IMR-90 (cell line): Measurements from ENCODE around the gene ASAP2. TPM values are rescaled to one million over a fixed set of nuclear protein-coding genes. Genes with fewer than 3 reads are reported as not detected.

Experiments used
- ATAC-seq: fragments of 200-7000 bp; cut with Tn5 transposase; 2 replicates; pipeline ENCODE4 v1.9.1; 2020; ENCODE audit warnings: low read depth, mild to moderate bottlenecking, moderate library complexity
- BruUV-seq: library from RNA; stranded (reverse); fragments of 400-500 nt; replicated peaks from 2 replicates; lab custom pipeline; 2021; lab: Mats Ljungman, UMichigan
- CTCF ChIA-PET: fragments of 300-600 bp; formaldehyde crosslinking; extraction: SDS; loops from one replicate; lab custom pipeline; 2021; ENCODE audit warnings: antibody characterized with exemption; lab: Yijun Ruan, JAX
- POLR2A ChIA-PET: fragments of 300-600 bp; sonication (Branson Sonifier 250); formaldehyde crosslinking; loops from one replicate; lab custom pipeline; 2022; ENCODE audit warnings: antibody characterized with exemption; ENCODE audit not compliant: unreplicated experiment; lab: Charles Lee
- DNase-seq: peaks from one replicate; pipeline ENCODE4 v3.0.0; 2013
- H2AFZ ChIP-seq: replicated peaks from 2 replicates; pipeline ENCODE3; 2013; ENCODE audit warnings: low read length, mild to moderate bottlenecking; ENCODE audit not compliant: poor library complexity
- H2AK5ac ChIP-seq: 2 replicates; pipeline ENCODE4 v1.6.1; 2013; ENCODE audit warnings: low read depth, low read length, inconsistent platforms
- H2AK9ac ChIP-seq: replicated peaks from 2 replicates; pipeline ENCODE3; 2013; ENCODE audit warnings: mild to moderate bottlenecking, low read depth, low read length, moderate library complexity; ENCODE audit not compliant: poor library complexity
- H2BK120ac ChIP-seq: 2 replicates; pipeline ENCODE4 v1.6.1; 2013; ENCODE audit warnings: low read depth, low read length, inconsistent platforms
- H2BK15ac ChIP-seq: 3 replicates; pipeline ENCODE4 v1.6.1; 2013; ENCODE audit warnings: low read depth, low read length, inconsistent platforms
- H2BK20ac ChIP-seq: 2 replicates; pipeline ENCODE4 v1.6.1; 2013; ENCODE audit warnings: low read depth, mild to moderate bottlenecking, inconsistent platforms, low read length, moderate library complexity
- H2BK5ac ChIP-seq: 2 replicates; pipeline ENCODE4 v1.6.1; 2013; ENCODE audit warnings: mild to moderate bottlenecking, low read depth, low read length, inconsistent platforms; ENCODE audit not compliant: poor library complexity, severe bottlenecking
- H3K14ac ChIP-seq: replicated peaks from 2 replicates; pipeline ENCODE4 v1.6.1; 2013; ENCODE audit warnings: low read depth, low read length, inconsistent platforms
- H3K18ac ChIP-seq: 2 replicates; pipeline ENCODE4 v1.6.1; 2013; ENCODE audit warnings: low read depth, low read length, control low read depth
- H3K23ac ChIP-seq: 2 replicates; pipeline ENCODE4 v1.6.1; 2013; ENCODE audit warnings: low read depth, low read length, inconsistent platforms
- H3K27ac ChIP-seq: 2 replicates; pipeline ENCODE4 v1.5.1; 2013; ENCODE audit warnings: mild to moderate bottlenecking, control low read depth, low read length; ENCODE audit not compliant: insufficient read depth
- H3K27me3 ChIP-seq: 2 replicates; pipeline ENCODE4 v1.6.1; 2013; ENCODE audit warnings: low read length; ENCODE audit not compliant: control insufficient read depth, insufficient read depth
- H3K36me3 ChIP-seq: 2 replicates; pipeline ENCODE4 v1.6.1; 2013; ENCODE audit warnings: low read length, mixed read lengths; ENCODE audit not compliant: control insufficient read depth, insufficient read depth
- H3K4ac ChIP-seq: 2 replicates; pipeline ENCODE4 v1.6.1; 2013; ENCODE audit warnings: low read depth, low read length, inconsistent platforms
- H3K4me1 ChIP-seq: 2 replicates; pipeline ENCODE4 v1.6.1; 2013; ENCODE audit warnings: low read length, mixed read lengths; ENCODE audit not compliant: control insufficient read depth, insufficient read depth
- H3K4me2 ChIP-seq: 2 replicates; pipeline ENCODE4 v1.6.1; 2013; ENCODE audit warnings: low read depth, mild to moderate bottlenecking, control low read depth, low read length, moderate library complexity
- H3K4me3 ChIP-seq: 2 replicates; pipeline ENCODE4 v1.5.1; 2013; ENCODE audit warnings: low read depth, mild to moderate bottlenecking, control low read depth, low read length, moderate library complexity; ENCODE audit not compliant: insufficient read depth
- H3K56ac ChIP-seq: 2 replicates; pipeline ENCODE4 v1.6.1; 2013; ENCODE audit warnings: low read length, inconsistent platforms; ENCODE audit not compliant: insufficient read depth; ENCODE audit errors: extremely low read depth
- H3K79me1 ChIP-seq, 2 experiments: 2 replicates each; pipeline ENCODE4 v1.6.1; 2013; ENCODE audit warnings: low read length in 2 of 2, inconsistent platforms in 1 of 2, low read depth in 1 of 2
- H3K9ac ChIP-seq: 2 replicates; pipeline ENCODE4 v1.6.1; 2013; ENCODE audit warnings: low read depth, low read length, control low read depth
- H3K9me1 ChIP-seq: 2 replicates; pipeline ENCODE4 v1.6.1; 2013; ENCODE audit warnings: low read length, inconsistent platforms; ENCODE audit not compliant: insufficient read depth
- H3K9me3 ChIP-seq: 2 replicates; pipeline ENCODE4 v1.6.1; 2013; ENCODE audit warnings: low read length; ENCODE audit not compliant: control insufficient read depth, insufficient read depth
- H4K20me1 ChIP-seq: 2 replicates; pipeline ENCODE4 v1.6.1; 2013; ENCODE audit warnings: low read length, inconsistent platforms; ENCODE audit not compliant: insufficient read depth
- H4K5ac ChIP-seq: 2 replicates; pipeline ENCODE4 v1.6.1; 2013; ENCODE audit warnings: mild to moderate bottlenecking, low read depth, low read length, control low read depth
- H4K8ac ChIP-seq, 2 experiments: 2 replicates each; pipeline ENCODE4 v1.6.1; 2013; ENCODE audit warnings: low read depth in 2 of 2, low read length in 2 of 2, control low read depth in 1 of 2, inconsistent platforms in 1 of 2
- H4K91ac ChIP-seq: 2 replicates; pipeline ENCODE4 v1.6.1; 2013; ENCODE audit warnings: low read depth, low read length, inconsistent platforms; ENCODE audit not compliant: insufficient read depth
- BHLHE40 ChIP-seq: fragments of 150-350 bp; IDR thresholded peaks from 2 replicates; pipeline ENCODE4 v1.6.1; 2016; ENCODE audit warnings: mild to moderate bottlenecking, low read depth, low read length
- CEBPB ChIP-seq: IDR thresholded peaks from 2 replicates; pipeline ENCODE4 v1.6.1; 2012; ENCODE audit warnings: low read depth, low read length, improper control_type of control experiment
- FOS ChIP-seq: fragments of 150-350 bp; IDR thresholded peaks from 2 replicates; pipeline ENCODE4 v1.6.1; 2016; ENCODE audit warnings: low read depth, low read length
- MAFK ChIP-seq: IDR thresholded peaks from 2 replicates; pipeline ENCODE4 v1.6.1; 2012; ENCODE audit warnings: low read depth, low read length, improper control_type of control experiment
- MAZ ChIP-seq: IDR thresholded peaks from 2 replicates; pipeline ENCODE4 v1.6.1; 2012; ENCODE audit warnings: low read depth, mild to moderate bottlenecking, low read length, improper control_type of control experiment, moderate library complexity, borderline replicate concordance
- MXI1 ChIP-seq: IDR thresholded peaks from 2 replicates; pipeline ENCODE4 v1.6.1; 2012; ENCODE audit warnings: low read depth, mild to moderate bottlenecking, low read length, moderate library complexity, borderline replicate concordance
- NFE2L2 ChIP-seq: fragments of 150-350 bp; IDR thresholded peaks from 2 replicates; pipeline ENCODE4 v1.6.1; 2016; ENCODE audit warnings: low read depth, mild to moderate bottlenecking, low read length
- POLR2A ChIP-seq: IDR thresholded peaks from 2 replicates; pipeline ENCODE4 v1.6.1; 2012; ENCODE audit warnings: mild to moderate bottlenecking, low read depth, low read length
- RCOR1 ChIP-seq: IDR thresholded peaks from 2 replicates; pipeline ENCODE4 v1.6.1; 2012; ENCODE audit warnings: mild to moderate bottlenecking, low read length, improper control_type of control experiment; ENCODE audit not compliant: insufficient replicate concordance
- RFX5 ChIP-seq: IDR thresholded peaks from 2 replicates; pipeline ENCODE4 v1.8.0; 2012; ENCODE audit warnings: low read depth, mild to moderate bottlenecking, low read length, moderate library complexity
- SMC3 ChIP-seq: fragments of 150-350 bp; IDR thresholded peaks from 2 replicates; pipeline ENCODE4 v1.6.1; 2016; ENCODE audit warnings: low read depth, mild to moderate bottlenecking, antibody characterized with exemption, low read length, moderate library complexity
- USF2 ChIP-seq: fragments of 150-350 bp; IDR thresholded peaks from 2 replicates; pipeline ENCODE4 v1.6.1; 2017; ENCODE audit warnings: mild to moderate bottlenecking, antibody characterized with exemption, low read length, low read depth
- WGBS, 2 experiments: methylation state at CpG; one replicate each; pipeline versions ENCODE4 v1.1.5 to v1.1.7; 2013; ENCODE audit warnings: missing lambda C conversion rate in 2 of 2; ENCODE audit not compliant: insufficient read length in 1 of 2; ENCODE audit errors: extremely low coverage in 2 of 2; 5-methylcytosine and 5-hydroxymethylcytosine counted together
- dilution Hi-C: fragments of 300-500 bp; cut with HindIII; formaldehyde crosslinking; loops from one replicate; pipeline ENCODE4 v1.14.3; 2018; ENCODE audit warnings: low sequenced_read_pairs; ENCODE audit not compliant: unreplicated experiment
- in situ Hi-C: fragments of 300-500 bp; cut with MboI; formaldehyde crosslinking; loops from 3 replicates; pipeline ENCODE4 v1.14.3; 2019; ENCODE audit warnings: low sequenced_read_pairs, inconsistent platforms, mixed read lengths
- intact Hi-C: fragments of 100-400 bp; cut with micrococcal nuclease; formaldehyde crosslinking; loops from 2 replicates; pipeline ENCODE4 v1.10.0; 2022
- polyA plus RNA-seq, 3 experiments: library from polyadenylated mRNA; depleted of rRNA; stranded (reverse); fragments of >200 nt; gene quantifications; 2 replicates each; pipeline ENCODE4 v1.2.3, GENCODE V29; 2012; ENCODE audit warnings: low replicate concordance in 1 of 3
- total RNA-seq: library from RNA; depleted of rRNA; stranded (reverse); fragments of >200 nt; gene quantifications from 2 replicates; pipeline ENCODE4 v1.2.3, GENCODE V29; 2012
- TF ChIP-seq, protein P1 (sequence below): fragments of 150-350 bp; IDR thresholded peaks from 2 replicates; pipeline ENCODE4 v1.6.1; 2016; ENCODE audit warnings: low read depth, mild to moderate bottlenecking, low read length, moderate library complexity, borderline replicate concordance

Gene ASAP2
- total and polyA plus RNA-seq, 2 of the 4 experiments (the other 2 are of a cell fraction), result 19.7 to 28.1 TPM

DNA sequence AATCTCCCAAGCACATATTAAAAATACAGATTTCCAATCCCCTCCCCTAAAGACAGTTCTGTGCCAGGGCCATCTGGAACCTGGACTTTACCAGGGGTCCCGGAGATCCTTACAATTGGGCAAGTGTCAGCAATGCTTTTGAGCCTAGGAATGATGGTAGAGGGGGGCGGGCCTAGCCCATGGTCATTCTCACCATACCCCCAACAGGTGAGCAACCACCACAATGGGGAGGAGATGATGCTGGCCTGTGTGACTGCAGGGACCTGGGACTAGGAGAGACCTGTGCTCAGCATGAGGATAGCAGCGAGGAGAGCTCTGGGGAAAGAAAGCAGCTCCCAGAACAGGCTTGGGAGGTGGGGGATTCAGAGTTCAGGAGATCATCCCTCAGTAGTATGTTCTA, 13.9 kb upstream of the ASAP2 start:
- peak overlapping the region; percentile 25 for H2AK9ac ChIP-seq
- H3K4me1 ChIP-seq, result peaks cover 14% of the 10 kb centered on the region
- no peak for DNase-seq
- H3K56ac ChIP-seq, result no peak overlapping the region
- no peaks in the 10 kb centered on the region for H3K9me3 ChIP-seq
- ChIA-PET POLR2A (no interaction called here), CTCF (interaction anchor here (1.0 to 1.4 kb wide), 2 partner anchors 12 kb away, joined by 3 to 4 read pairs; no protein-coding TSS in a partner anchor)
- H3K27ac ChIP-seq, result peak overlapping the region; percentile 16; the same call in 1 of the 2 replicates
- in situ Hi-C loops (no loop called here), dilution Hi-C loops (no loop called here), intact Hi-C loops (loop anchor here (5.0 kb wide), 1 partner anchor 50 kb away; no protein-coding TSS in a partner anchor)
- H3K18ac ChIP-seq, result no peak overlapping the region; the same call in 1 of the 2 replicates
- H2BK20ac ChIP-seq, result no peak overlapping the region; the same call in 1 of the 2 replicates
- ATAC-seq, result no peak
- H3K36me3 ChIP-seq, result no peaks in the 10 kb centered on the region
- H3K79me1 ChIP-seq, result no peaks in the 10 kb centered on the region
- H3K14ac ChIP-seq, result peak overlapping the region; percentile 37; the same call in 1 of the 2 replicates
- H4K5ac ChIP-seq, result 0 out of 2 replicates have a peak overlapping the region, but pooled peaks have one; percentile 37
- H2BK5ac ChIP-seq, result no peak overlapping the region
- peak overlapping the region; percentile 53; the same call in 1 of the 2 replicates for H2AK5ac ChIP-seq
- no peaks in the 10 kb centered on the region for H4K20me1 ChIP-seq
- H4K91ac ChIP-seq, result no peak overlapping the region
- H3K23ac ChIP-seq, result no peak overlapping the region
- peak overlapping the region; percentile 3; the same call in 1 of the 2 replicates for H2BK120ac ChIP-seq
- H3K9ac ChIP-seq, result no peak overlapping the region
- no CpG with 5 or more reads among the region's 3 CpGs for WGBS, 2 experiments
- no peak overlapping the region for H3K4me2 ChIP-seq
- 0 out of 3 replicates have a peak overlapping the region, but pooled peaks have one; percentile 25 for H2BK15ac ChIP-seq
- no peaks in the 10 kb centered on the region for H3K27me3 ChIP-seq
- H3K4me3 ChIP-seq, result no peak overlapping the region
- no TSS peak for BruUV-seq
- H3K4ac ChIP-seq, result peak overlapping the region; percentile 25; the same call in 1 of the 2 replicates
- peak overlapping the region; percentile 53 for H2AFZ ChIP-seq
- H4K8ac ChIP-seq, result 0 out of 4 replicates have a peak overlapping the region, but pooled peaks of 1 of the 2 experiments have one; percentile 28
- peaks cover 7% of the 10 kb centered on the region; the same call in 1 of the 2 replicates for H3K9me1 ChIP-seq
- no peak for TF ChIP-seq BHLHE40
- TF ChIP-seq, protein P1, sequence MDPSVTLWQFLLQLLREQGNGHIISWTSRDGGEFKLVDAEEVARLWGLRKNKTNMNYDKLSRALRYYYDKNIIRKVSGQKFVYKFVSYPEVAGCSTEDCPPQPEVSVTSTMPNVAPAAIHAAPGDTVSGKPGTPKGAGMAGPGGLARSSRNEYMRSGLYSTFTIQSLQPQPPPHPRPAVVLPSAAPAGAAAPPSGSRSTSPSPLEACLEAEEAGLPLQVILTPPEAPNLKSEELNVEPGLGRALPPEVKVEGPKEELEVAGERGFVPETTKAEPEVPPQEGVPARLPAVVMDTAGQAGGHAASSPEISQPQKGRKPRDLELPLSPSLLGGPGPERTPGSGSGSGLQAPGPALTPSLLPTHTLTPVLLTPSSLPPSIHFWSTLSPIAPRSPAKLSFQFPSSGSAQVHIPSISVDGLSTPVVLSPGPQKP, result no peak
- no peak for TF ChIP-seq CEBPB
- TF ChIP-seq MAFK, result no peak
- TF ChIP-seq FOS, result no peak
- no peak for TF ChIP-seq RFX5
- no peak for TF ChIP-seq USF2
- TF ChIP-seq MAZ, result no peak
- TF ChIP-seq NFE2L2, result no peak
- TF ChIP-seq RCOR1, result no peak
- no peak for TF ChIP-seq SMC3
- no peak for TF ChIP-seq POLR2A
- TF ChIP-seq MXI1, result no peak
